ENCODE results near the gene BOD1.

- TF ChIP-seq CTCF (IDR thresholded peaks at IDR 0.05) (no peak), POLR2A (IDR thresholded peaks at IDR 0.05) (no peak)
These were observed 11.5 kb upstream of the BOD1 start for GRCh38 chr5:173627860-173628392.

Measured in ovary (tissue), 3 donors.